Endothelial cell of umbilical vein (primary cell): ENCODE data around the gene SDF4.

ENCODE experiments used
- EZH2 ChIP-seq: IDR thresholded peaks from 2 replicates; pipeline ENCODE4 v1.6.1; 2012; ENCODE audit warnings: borderline replicate concordance, low read depth, mild to moderate bottlenecking, moderate library complexity, low read length, inconsistent platforms; ENCODE audit not compliant: severe bottlenecking
- FOS ChIP-seq: IDR thresholded peaks from 2 replicates; pipeline ENCODE4 v1.6.1; 2011; ENCODE audit warnings: mild to moderate bottlenecking, low read length, moderate library complexity, borderline replicate concordance; ENCODE audit not compliant: insufficient read depth
- POLR2A ChIP-seq: IDR thresholded peaks from 2 replicates; pipeline ENCODE4 v1.6.1; 2012; ENCODE audit warnings: low read depth, mild to moderate bottlenecking, control low read depth, low read length
- POLR2AphosphoS5 ChIP-seq: IDR thresholded peaks from 2 replicates; pipeline ENCODE4 v1.6.1; 2012; ENCODE audit warnings: low read depth, mild to moderate bottlenecking, control low read depth, low read length, moderate library complexity; ENCODE audit not compliant: insufficient read depth
- TF ChIP-seq, protein P1 (sequence below), 2 donors: IDR thresholded peaks; 1 replicate in 1 of 2; 2 replicates in 1 of 2; pipeline ENCODE4 v1.5.1; 2011; ENCODE audit warnings: low read length in 2 of 2, mild to moderate bottlenecking in 2 of 2, moderate library complexity in 2 of 2, control low read depth in 1 of 2, inconsistent platforms in 1 of 2, low read depth in 1 of 2; ENCODE audit not compliant: insufficient read depth in 1 of 2; ENCODE audit errors: extremely low read depth in 1 of 2
- TF ChIP-seq, protein P2 (sequence below): IDR thresholded peaks from 2 replicates; pipeline ENCODE4 v1.6.1; 2011; ENCODE audit not compliant: insufficient read depth, insufficient read length

DNA sequence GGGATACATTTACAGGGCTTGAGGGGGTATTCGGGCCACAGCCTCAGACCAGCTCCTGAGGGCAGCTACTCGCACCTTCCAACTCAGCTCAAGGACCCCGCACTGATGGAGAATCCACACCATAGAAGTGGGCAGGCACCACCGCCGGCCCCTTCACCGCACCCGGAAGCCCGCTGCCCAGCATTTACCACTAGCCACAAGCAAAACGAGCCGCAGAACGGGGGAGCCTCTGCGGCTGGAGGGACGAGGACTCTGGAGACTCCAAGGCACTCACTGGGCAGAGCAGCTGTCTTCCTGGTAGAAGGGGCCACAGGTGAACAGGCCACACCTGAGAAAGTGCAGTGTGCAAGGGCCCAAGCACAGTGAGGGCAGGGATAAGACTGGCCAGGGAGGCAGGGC lies 36.5 kb upstream of the SDF4 start:
- TF ChIP-seq, protein P1, sequence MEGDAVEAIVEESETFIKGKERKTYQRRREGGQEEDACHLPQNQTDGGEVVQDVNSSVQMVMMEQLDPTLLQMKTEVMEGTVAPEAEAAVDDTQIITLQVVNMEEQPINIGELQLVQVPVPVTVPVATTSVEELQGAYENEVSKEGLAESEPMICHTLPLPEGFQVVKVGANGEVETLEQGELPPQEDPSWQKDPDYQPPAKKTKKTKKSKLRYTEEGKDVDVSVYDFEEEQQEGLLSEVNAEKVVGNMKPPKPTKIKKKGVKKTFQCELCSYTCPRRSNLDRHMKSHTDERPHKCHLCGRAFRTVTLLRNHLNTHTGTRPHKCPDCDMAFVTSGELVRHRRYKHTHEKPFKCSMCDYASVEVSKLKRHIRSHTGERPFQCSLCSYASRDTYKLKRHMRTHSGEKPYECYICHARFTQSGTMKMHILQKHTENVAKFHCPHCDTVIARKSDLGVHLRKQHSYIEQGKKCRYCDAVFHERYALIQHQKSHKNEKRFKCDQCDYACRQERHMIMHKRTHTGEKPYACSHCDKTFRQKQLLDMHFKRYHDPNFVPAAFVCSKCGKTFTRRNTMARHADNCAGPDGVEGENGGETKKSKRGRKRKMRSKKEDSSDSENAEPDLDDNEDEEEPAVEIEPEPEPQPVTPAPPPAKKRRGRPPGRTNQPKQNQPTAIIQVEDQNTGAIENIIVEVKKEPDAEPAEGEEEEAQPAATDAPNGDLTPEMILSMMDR (IDR thresholded peaks at IDR 0.05; ENCODE audit: extremely low read depth in 1 of 2, insufficient read depth in 1 of 2, low read depth in 1 of 2, low read length in 2 of 2) = no peak
- TF ChIP-seq, protein P2, sequence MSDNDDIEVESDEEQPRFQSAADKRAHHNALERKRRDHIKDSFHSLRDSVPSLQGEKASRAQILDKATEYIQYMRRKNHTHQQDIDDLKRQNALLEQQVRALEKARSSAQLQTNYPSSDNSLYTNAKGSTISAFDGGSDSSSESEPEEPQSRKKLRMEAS = no peak
- no peak for TF ChIP-seq EZH2
- no peak for TF ChIP-seq FOS
- TF ChIP-seq POLR2A = no peak
- no peak for TF ChIP-seq POLR2AphosphoS5
